Measurements from ENCODE around the gene RPS6KB2.
A peak's percentile ranks its signal among the peaks of the same experiment; 100 is the strongest.

The RPS6KB2 gene

DNA sequence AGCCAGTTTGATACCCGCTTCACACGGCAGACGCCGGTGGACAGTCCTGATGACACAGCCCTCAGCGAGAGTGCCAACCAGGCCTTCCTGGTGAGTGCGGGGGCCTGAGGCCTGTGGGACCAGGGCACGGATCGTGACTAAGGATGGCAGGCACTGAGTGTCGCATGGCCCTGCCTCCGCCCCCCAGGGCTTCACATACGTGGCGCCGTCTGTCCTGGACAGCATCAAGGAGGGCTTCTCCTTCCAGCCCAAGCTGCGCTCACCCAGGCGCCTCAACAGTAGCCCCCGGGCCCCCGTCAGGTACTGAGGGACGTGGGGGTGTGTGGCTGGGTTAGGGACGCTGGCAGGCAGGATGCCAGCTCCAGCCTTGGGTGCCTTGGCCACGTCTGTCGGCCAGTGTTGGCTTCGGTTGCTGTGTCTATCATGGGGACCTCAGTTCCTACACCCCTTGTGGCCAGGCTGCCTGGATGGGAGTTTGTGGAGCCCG is 6.1 kb downstream of the RPS6KB2 start:
- H3K27me3 Mint-ChIP-seq (ENCODE audit: low read depth), result no peaks in the 10 kb centered on the region
- H3K27ac Mint-ChIP-seq, result no peak overlapping the region
- no peak overlapping the region for H3K4me3 Mint-ChIP-seq
- H3K9me3 Mint-ChIP-seq, result no peaks in the 10 kb centered on the region
- H3K4me1 Mint-ChIP-seq, result peaks cover 5% of the 10 kb centered on the region
- TF ChIP-seq, protein P1, sequence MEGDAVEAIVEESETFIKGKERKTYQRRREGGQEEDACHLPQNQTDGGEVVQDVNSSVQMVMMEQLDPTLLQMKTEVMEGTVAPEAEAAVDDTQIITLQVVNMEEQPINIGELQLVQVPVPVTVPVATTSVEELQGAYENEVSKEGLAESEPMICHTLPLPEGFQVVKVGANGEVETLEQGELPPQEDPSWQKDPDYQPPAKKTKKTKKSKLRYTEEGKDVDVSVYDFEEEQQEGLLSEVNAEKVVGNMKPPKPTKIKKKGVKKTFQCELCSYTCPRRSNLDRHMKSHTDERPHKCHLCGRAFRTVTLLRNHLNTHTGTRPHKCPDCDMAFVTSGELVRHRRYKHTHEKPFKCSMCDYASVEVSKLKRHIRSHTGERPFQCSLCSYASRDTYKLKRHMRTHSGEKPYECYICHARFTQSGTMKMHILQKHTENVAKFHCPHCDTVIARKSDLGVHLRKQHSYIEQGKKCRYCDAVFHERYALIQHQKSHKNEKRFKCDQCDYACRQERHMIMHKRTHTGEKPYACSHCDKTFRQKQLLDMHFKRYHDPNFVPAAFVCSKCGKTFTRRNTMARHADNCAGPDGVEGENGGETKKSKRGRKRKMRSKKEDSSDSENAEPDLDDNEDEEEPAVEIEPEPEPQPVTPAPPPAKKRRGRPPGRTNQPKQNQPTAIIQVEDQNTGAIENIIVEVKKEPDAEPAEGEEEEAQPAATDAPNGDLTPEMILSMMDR (IDR thresholded peaks at IDR 0.05; ENCODE audit: unreplicated experiment in 3 of 3), result no peak
- peaks cover 15% of the 10 kb centered on the region for H3K36me3 Mint-ChIP-seq (ENCODE audit: low read depth)

DNA sequence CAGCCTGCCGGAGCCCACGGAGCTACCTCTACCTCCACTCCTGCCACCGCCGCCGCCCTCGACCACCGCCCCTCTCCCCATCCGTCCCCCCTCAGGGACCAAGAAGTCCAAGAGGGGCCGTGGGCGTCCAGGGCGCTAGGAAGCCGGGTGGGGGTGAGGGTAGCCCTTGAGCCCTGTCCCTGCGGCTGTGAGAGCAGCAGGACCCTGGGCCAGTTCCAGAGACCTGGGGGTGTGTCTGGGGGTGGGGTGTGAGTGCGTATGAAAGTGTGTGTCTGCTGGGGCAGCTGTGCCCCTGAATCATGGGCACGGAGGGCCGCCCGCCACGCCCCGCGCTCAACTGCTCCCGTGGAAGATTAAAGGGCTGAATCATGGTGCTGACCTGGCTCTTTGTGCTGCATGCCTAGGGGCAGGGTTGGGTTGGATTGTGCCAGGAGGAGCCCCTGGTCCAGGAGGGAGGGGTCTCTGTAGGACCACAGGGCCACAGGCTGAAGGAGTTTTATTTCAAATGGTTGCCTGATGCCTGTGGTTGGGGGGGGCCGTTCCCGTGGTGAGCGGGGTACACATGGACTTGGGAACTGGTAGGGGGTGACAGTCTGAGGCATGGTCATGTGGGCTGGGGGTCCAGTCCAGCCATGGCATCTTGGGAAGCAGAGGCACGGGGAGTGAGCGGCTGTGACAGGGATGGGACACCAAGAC is 6.9 kb downstream of the RPS6KB2 start:
- Mint-ChIP-seq H3K27me3 (ENCODE audit: low read depth) (no peaks in the 10 kb centered on the region), H3K4me3 (no peak overlapping the region)
- TF ChIP-seq, protein P1 (IDR thresholded peaks at IDR 0.05; ENCODE audit: unreplicated experiment in 3 of 3), result no peak

DNA sequence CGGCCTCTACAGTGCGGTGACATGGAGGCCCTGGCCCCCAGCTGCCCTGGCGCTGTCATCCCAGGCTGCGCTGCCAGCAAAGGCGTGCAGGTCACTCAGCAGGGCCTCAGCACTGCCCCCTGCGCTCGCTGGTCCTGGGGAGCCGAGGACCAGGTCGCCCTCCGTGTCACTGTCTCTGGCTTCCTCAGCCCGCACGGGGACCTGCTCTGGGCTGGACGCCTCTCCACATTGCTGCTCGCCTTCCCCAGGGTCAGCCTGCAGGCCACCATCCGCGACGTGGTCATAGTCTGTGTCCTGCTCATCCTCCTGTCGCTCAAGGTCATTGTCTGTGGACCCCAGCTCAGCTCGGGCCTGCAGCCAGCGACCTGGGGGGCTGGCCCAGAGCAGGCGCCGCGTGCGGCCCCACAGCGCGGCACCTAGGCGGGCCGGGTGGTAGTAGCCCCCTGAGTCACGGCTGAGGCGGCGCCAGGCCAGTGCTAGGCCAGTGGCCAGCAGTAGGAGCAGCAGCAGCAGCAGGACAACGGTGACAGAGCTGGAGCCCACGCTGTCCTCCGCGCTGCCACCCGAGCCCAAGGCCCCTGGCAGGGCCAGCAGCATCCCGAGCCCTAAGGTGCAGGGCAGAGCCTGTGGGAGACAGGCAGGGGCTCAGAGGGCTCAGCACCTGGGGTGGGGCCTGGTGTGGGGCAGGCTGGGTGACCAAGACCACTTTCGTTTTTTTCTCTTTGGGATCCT is 7.6 kb downstream of the RPS6KB2 start:
- Mint-ChIP-seq H3K27me3 (ENCODE audit: low read depth) (no peaks in the 10 kb centered on the region), H3K4me3 (no peak overlapping the region), H3K36me3 (ENCODE audit: low read depth) (peaks cover 15% of the 10 kb centered on the region), H3K4me1 (peaks cover 5% of the 10 kb centered on the region), H3K9me3 (no peaks in the 10 kb centered on the region), H3K27ac (no peak overlapping the region)
- TF ChIP-seq, protein P1 (IDR thresholded peaks at IDR 0.05; ENCODE audit: unreplicated experiment in 3 of 3), result no peak

More for the DNA sequence above, 6.9 kb downstream of the RPS6KB2 start:
- Mint-ChIP-seq H3K27ac (no peak overlapping the region), H3K4me1 (peaks cover 5% of the 10 kb centered on the region), H3K36me3 (ENCODE audit: low read depth) (peaks cover 15% of the 10 kb centered on the region), H3K9me3 (no peaks in the 10 kb centered on the region)

DNA sequence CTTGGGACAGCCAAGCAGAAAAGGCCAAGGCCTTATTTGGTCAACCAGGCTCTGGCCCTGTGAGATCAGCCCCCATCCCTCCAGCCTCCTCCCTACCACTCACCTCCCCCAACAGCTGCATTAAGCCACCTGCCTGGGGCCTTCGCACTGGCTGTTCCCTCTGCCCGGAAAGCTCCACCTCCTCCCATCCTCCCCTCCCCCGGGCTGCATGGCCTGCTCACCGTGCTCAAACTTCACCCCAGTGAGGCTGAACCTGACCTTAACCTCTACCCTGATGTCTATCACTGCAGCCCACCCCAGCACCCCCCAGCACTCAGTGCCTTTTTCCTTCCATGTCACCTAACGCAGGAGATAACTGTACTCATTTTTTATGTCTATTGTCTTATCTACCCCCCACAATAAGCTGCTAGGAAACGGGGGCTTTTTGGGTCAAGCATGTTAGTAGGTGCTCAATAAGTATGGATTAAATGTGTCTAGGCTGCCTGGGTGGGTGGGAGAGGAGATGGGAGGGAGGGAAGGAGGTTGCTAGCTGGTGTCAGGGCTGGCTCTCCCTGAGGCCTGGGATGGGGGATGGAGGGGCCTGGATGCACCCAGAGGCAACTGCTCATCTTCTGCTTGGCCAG is 8.3 kb downstream of the RPS6KB2 start:
- peaks cover 14% of the 10 kb centered on the region for H3K36me3 Mint-ChIP-seq (ENCODE audit: low read depth)
- no peaks in the 10 kb centered on the region for H3K27me3 Mint-ChIP-seq (ENCODE audit: low read depth)
- TF ChIP-seq, protein P1 (IDR thresholded peaks at IDR 0.05; ENCODE audit: unreplicated experiment in 3 of 3), result no peak
- peak overlapping the region in 2 of 3 experiments; percentile 38 to 55 for H3K27ac Mint-ChIP-seq
- no peaks in the 10 kb centered on the region for H3K9me3 Mint-ChIP-seq
- peaks cover 5% of the 10 kb centered on the region for H3K4me1 Mint-ChIP-seq
- H3K4me3 Mint-ChIP-seq, result peak overlapping the region in 1 of 3 experiments; percentile 25

DNA sequence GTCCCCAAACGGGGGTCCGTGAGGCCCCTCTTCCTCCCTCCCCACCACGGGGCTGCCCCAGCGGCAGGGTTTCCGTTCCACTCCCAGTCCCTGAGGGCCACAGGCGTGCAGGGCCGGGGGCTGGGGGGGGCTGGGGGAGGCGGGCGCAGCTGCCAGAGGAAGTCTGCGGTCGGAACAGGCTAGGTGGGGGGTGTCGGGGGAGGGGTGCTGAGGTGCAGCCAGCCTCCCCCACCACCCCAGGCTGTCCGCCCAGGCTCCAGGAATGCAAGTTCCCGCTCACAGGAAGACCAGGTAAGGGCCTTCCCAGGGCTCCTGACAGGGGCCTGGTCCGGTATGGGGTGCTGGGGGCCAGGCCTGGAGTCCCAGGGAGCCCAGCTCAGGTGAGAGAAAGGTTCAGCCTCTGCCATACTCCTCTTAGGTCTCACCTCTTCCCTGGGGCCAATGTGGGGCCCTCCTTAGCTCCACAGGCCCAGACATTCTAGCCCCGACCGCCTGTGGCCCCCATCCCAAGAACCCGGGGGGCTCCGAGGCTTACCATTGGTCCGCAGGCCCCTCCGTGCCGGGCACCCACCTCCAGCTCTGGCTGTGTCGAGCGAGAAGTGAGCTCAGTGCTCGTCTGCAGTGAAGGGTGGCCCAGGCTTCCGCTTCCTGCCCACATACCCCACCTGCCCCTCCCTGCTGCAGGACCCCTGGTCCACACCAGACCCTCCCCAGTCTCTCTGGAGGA is 9.0 kb downstream of the RPS6KB2 start, which contains the start of gene PTPRCAP:
TSS of gene PTPRCAP (minus strand) at position 601 of the 727 bp plus-strand sequence. CDS start at position 538, 63 bp downstream.
- Mint-ChIP-seq H3K4me1 (peaks cover 5% of the 10 kb centered on the region), H3K9me3 (no peaks in the 10 kb centered on the region), H3K27me3 (ENCODE audit: low read depth) (no peaks in the 10 kb centered on the region), H3K27ac (peak within 1 kb of the TSS in 2 of 3 experiments; percentile 38 to 55), H3K36me3 (ENCODE audit: low read depth) (peaks cover 8% of the 10 kb centered on the region), H3K4me3 (peak within 1 kb of the TSS in 1 of 3 experiments; percentile 25)
- TF ChIP-seq, protein P1 (IDR thresholded peaks at IDR 0.05; ENCODE audit: unreplicated experiment in 3 of 3), result no peak

All from nephron (organoid).